ENCODE measurements around the gene HECW1. TPM values are rescaled to one million over a fixed set of nuclear protein-coding genes. Genes with fewer than 3 reads are reported as not detected.

Gene HECW1
- total and polyA plus RNA-seq, 8 donors, result 0.29 to 5.1 (median 3.2) TPM

DNA sequence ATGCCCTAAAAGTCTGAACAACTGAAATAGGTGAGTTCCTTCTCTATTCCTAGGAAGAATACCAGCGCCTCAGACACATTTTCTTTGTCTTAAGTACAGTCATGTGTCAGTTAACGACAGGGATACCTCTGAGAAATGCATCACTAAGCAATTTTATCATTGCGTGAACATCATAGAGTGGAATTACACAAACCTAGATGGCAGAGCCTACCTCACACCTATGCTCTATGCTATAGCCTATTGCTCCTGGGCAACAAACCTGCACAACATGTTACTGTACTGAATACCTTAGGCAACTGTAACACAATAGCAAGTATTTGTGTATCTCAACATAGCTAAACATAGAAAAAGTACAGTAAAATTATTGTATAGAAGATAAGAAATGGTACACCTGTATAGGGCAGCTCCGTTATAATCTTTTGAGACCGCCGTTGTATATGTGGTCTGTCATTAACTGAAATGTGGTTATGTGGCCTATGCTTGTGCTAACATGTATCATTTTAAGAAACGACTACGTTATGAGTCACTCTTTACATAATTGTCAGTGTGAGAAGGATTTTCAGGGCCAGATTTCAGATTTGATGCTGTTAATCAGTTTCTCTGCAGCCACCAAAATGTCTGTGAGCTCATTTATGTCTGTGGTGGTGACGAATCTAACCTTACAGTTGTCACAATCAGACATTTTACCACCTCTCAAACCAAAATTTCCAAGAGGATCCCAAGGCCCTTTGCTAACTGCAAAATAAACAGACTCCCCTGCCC, 404.3 kb downstream of the HECW1 start:
- TF ChIP-seq CTCF (IDR thresholded peaks at IDR 0.05), result no peak
- intact Hi-C loops (cut with DNase I), result no loop called here
- Histone ChIP-seq H3K9me3 (no peaks in the 10 kb centered on the region), H3K36me3 (no peaks in the 10 kb centered on the region), H3K4me1 (no peaks in the 10 kb centered on the region), H3K27ac (no peak overlapping the region), H3K27me3 (no peaks in the 10 kb centered on the region), H3K4me3 (no peak overlapping the region)
- ATAC-seq (no peak), DNase-seq (no peak)

DNA sequence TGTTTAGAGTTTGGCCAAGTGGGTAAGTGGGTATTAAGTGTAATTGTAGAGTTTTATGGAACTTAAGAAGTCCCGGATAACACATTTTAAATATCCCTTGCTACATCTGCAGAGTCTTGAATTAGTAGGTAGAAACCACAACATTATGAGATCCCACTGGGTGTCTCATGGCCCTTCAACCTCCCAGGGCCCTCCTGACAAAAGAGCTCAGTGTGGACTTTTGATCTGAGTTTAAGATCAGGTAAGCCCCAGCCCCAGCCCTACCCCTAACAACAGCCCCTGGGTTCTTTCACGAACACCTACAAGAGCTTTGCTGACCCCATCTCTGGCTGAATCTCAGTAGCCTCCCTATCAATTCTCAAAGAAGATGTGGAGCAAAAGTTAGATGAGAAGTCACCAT, 405.0 kb downstream of the HECW1 start:
- H3K4me1 ChIP-seq, result no peaks in the 10 kb centered on the region
- ATAC-seq, result no peak

GRCh38 chr7:43520201-43520600, 407.8 kb downstream of the HECW1 start:
- Histone ChIP-seq H3K9me3 (no peaks in the 10 kb centered on the region), H3K27me3 (no peaks in the 10 kb centered on the region), H3K4me1 (no peaks in the 10 kb centered on the region), H3K27ac (no peak overlapping the region), H3K36me3 (no peaks in the 10 kb centered on the region), H3K4me3 (no peak overlapping the region)
- intact Hi-C loops (cut with DNase I), result no loop called here
- TF ChIP-seq CTCF (IDR thresholded peaks at IDR 0.05), result no peak
- ATAC-seq, result no peak
- DNase-seq, result no peak

More for the DNA sequence above, 405.0 kb downstream of the HECW1 start:
- H3K9me3 ChIP-seq, result no peaks in the 10 kb centered on the region
- intact Hi-C loops (cut with DNase I), result no loop called here
- H3K4me3 ChIP-seq, result no peak overlapping the region
- no peak for DNase-seq
- no peaks in the 10 kb centered on the region for H3K36me3 ChIP-seq
- no peak for TF ChIP-seq CTCF (IDR thresholded peaks at IDR 0.05)
- H3K27ac ChIP-seq, result no peak overlapping the region
- no peaks in the 10 kb centered on the region for H3K27me3 ChIP-seq

- no peak for ATAC-seq
These were observed 410.1 kb downstream of the HECW1 start for GRCh38 chr7:43522406-43523156.

More at GRCh38 chr7:43522406-43523156, 410.1 kb downstream of the HECW1 start:
- no peaks in the 10 kb centered on the region for H3K9me3 ChIP-seq
- H3K4me1 ChIP-seq, result no peaks in the 10 kb centered on the region
- no peak for TF ChIP-seq CTCF (IDR thresholded peaks at IDR 0.05)
- no peak for DNase-seq
- H3K36me3 ChIP-seq, result no peaks in the 10 kb centered on the region
- H3K4me3 ChIP-seq, result no peak overlapping the region
- H3K27ac ChIP-seq, result no peak overlapping the region
- intact Hi-C loops (cut with DNase I), result no loop called here
- H3K27me3 ChIP-seq, result no peaks in the 10 kb centered on the region

Measured in left lung (tissue), 10 donors.